GM12891 (cell line): ENCODE results near the gene DTX2.

ENCODE experiments used
- POLR2A ChIP-seq: IDR thresholded peaks from 2 replicates; pipeline ENCODE4 v1.6.1; 2011; ENCODE audit warnings: low read depth, low read length, control low read depth
- POLR2AphosphoS5 ChIP-seq: IDR thresholded peaks from 2 replicates; pipeline ENCODE4 v1.6.1; 2011; ENCODE audit warnings: low read depth, low read length, control low read depth
- SPI1 ChIP-seq: IDR thresholded peaks from 2 replicates; pipeline ENCODE4 v1.6.1; 2011; ENCODE audit warnings: low read depth, low read length, control low read depth
- TAF1 ChIP-seq: IDR thresholded peaks from 2 replicates; pipeline ENCODE4 v1.6.1; 2011; ENCODE audit warnings: low read depth, low read length, control low read depth

DNA sequence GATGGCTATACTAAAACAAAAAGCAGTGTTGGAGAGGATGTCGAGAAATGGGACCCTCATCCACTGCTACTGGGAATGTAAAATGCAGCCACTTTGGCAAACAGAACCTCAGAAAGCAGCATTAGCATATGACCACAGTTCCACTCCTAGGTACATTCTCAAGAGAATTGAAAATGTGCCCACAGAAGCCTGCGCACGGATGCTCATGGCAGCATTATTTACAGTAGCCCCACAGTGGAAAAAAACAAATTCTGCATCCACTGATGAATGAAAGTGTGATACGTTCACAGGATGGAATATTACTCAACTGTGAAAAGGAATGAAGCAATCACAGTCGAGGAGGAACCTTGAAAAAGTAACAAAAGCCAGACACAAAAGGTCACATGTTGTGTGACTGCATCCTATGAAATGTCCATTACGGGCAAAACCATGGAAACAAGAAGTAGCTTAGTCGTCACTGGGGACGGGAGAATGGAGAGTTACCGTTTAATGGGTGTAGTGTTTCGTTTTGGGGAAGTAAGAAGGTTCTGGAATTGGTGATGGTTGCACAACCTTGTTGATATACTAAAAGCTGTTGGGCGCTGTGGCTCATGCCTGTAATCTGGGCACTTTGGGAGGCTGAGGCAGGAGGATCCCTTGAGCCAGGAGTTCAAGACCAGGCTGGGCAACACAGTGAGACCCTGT is 46.4 kb downstream of the DTX2 start:
- TF ChIP-seq POLR2AphosphoS5: no peak
- no peak for TF ChIP-seq SPI1
- no peak for TF ChIP-seq TAF1
- no peak for TF ChIP-seq POLR2A
